Stomach (tissue), 9 donors: ENCODE results near the gene NCKAP5. TPM values are rescaled to one million over a fixed set of nuclear protein-coding genes. Genes with fewer than 3 reads are reported as not detected.
"Not testable (repeated sequence)": the region's sequence is repeated elsewhere in the genome, so short reads cannot be mapped to it uniquely, and the experiment has no call there.

Experiments used
- DNase-seq, 2 donors: peaks; one replicate each; pipeline versions ENCODE4 v3.0.0 to v3.0.0-alpha.2; 2013 to 2019
- H3K27ac ChIP-seq, 5 donors: fragments of 200-600 bp in 4 of 5; sonication (generic) in 4 of 5; one replicate each; pipeline ENCODE4 v1.5.1; 2013 to 2019; ENCODE audit warnings: mild to moderate bottlenecking in 1 of 5, moderate library complexity in 1 of 5
- H3K27me3 ChIP-seq, 3 donors: fragments of 200-600 bp; sonication (generic); one replicate each; pipeline ENCODE4 v1.5.1; 2017 to 2019; ENCODE audit warnings: mixed run types in 1 of 3
- H3K36me3 ChIP-seq, 4 donors: fragments of 200-600 bp; sonication (generic); 1 replicate in 3 of 4; 2 replicates in 1 of 4; pipeline ENCODE4 v1.5.1; 2016 to 2019
- H3K4me1 ChIP-seq, 4 donors: fragments of 200-600 bp; sonication (generic); one replicate each; pipeline ENCODE4 v1.5.1; 2016 to 2019
- H3K4me3 ChIP-seq, 4 donors: fragments of 200-600 bp; sonication (generic) in 3 of 4; one replicate each; pipeline ENCODE4 v1.5.1; 2016 to 2019; ENCODE audit warnings: mild to moderate bottlenecking in 1 of 4
- H3K9me3 ChIP-seq, 4 donors: fragments of 200-600 bp; sonication (generic); one replicate each; pipeline ENCODE4 v1.5.1; 2016 to 2019
- CTCF ChIP-seq, 7 experiments: fragments of 450-650 bp in 4 of 7; fragments of 200-600 bp in 3 of 7; sonication (generic) in 3 of 7; IDR thresholded peaks; one replicate each; pipeline ENCODE4 v1.5.1; 2016 to 2019; ENCODE audit warnings: antibody characterized with exemption in 7 of 7, control low read depth in 2 of 7, mild to moderate bottlenecking in 1 of 7
- EP300 ChIP-seq: sonication (generic); formaldehyde crosslinking; IDR thresholded peaks from one replicate; pipeline ENCODE4 v1.6.1; 2017; ENCODE audit warnings: antibody characterized with exemption
- POLR2A ChIP-seq, 4 donors: fragments of 450-650 bp; IDR thresholded peaks; one replicate each; pipeline ENCODE4 v1.6.1; 2016; ENCODE audit warnings: antibody characterized with exemption in 4 of 4, control low read depth in 2 of 4, mild to moderate bottlenecking in 1 of 4, moderate library complexity in 1 of 4
- POLR2AphosphoS5 ChIP-seq, 3 donors: sonication (generic); formaldehyde crosslinking; IDR thresholded peaks; one replicate each; pipeline ENCODE4 v1.6.1; 2016; ENCODE audit warnings: antibody characterized with exemption in 3 of 3
- WGBS, 5 donors: extraction: QIAGEN DNeasy Blood & Tissue Kit in 3 of 5; methylation state at CpG; one replicate each; pipeline versions ENCODE4 v1.1.5 to v1.1.7; 2013 to 2018; 5-methylcytosine and 5-hydroxymethylcytosine counted together
- intact Hi-C: fragments of 100-400 bp; cut with DNase I; formaldehyde crosslinking; loops from one replicate; pipeline ENCODE4 v1.15.1; 2023; ENCODE audit warnings: low total_unique reads
- polyA plus RNA-seq, 3 donors: library from polyadenylated mRNA; stranded (reverse); fragments of 200-250 nt; gene quantifications; one replicate each; pipeline ENCODE4 v1.2.3, GENCODE V29; 2013
- total RNA-seq, 5 donors: library from RNA; depleted of rRNA; stranded (reverse); fragments of >200 nt; gene quantifications; one replicate each; pipeline versions ENCODE4 v1.1.0 to v1.2.3, GENCODE V29; 2014 to 2016
- donor health status: healthy with polysubstance abuse.
- donor health status: Bipolar disorder and iron deficiency.
- donor health status: healthy.

Gene NCKAP5
- total and polyA plus RNA-seq, 8 donors, result 0.58 to 8.0 (median 1.6) TPM; not detected in 1

- H3K27ac ChIP-seq, result no peak overlapping the region
- H3K9me3 ChIP-seq, result no peaks in the 10 kb centered on the region
- WGBS, 5 donors, result 36 to 56% (median 53%) methylated on average over 4 of the region's 4 CpGs
- no peak overlapping the region for H3K4me3 ChIP-seq
- H3K36me3 ChIP-seq, result no peaks in the 10 kb centered on the region
- intact Hi-C loops, result no loop called here
- H3K27me3 ChIP-seq, result no peaks in the 10 kb centered on the region
- H3K4me1 ChIP-seq, result no peaks in the 10 kb centered on the region
- TF ChIP-seq POLR2AphosphoS5 (IDR thresholded peaks at IDR 0.05) (no peak), POLR2A (IDR thresholded peaks at IDR 0.05) (no peak), CTCF (IDR thresholded peaks at IDR 0.05) (no peak), EP300 (no peak)
- no peak for DNase-seq
These were observed 92.0 kb downstream of the NCKAP5 start for GRCh38 chr2:133476286-133476685.

GRCh38 chr2:133475610-133476009 is 92.7 kb downstream of the NCKAP5 start:
- Histone ChIP-seq H3K27me3 (no peaks in the 10 kb centered on the region), H3K4me1 (no peaks in the 10 kb centered on the region), H3K4me3 (no peak overlapping the region), H3K36me3 (no peaks in the 10 kb centered on the region), H3K27ac (no peak overlapping the region), H3K9me3 (no peaks in the 10 kb centered on the region)
- intact Hi-C loops, result no loop called here
- no peak for DNase-seq
- TF ChIP-seq POLR2A (IDR thresholded peaks at IDR 0.05), result no peak
- TF ChIP-seq CTCF (IDR thresholded peaks at IDR 0.05), result no peak
- TF ChIP-seq EP300, result no peak
- no peak for TF ChIP-seq POLR2AphosphoS5 (IDR thresholded peaks at IDR 0.05)

- WGBS, 5 donors, result 55 to 92% (median 75%) methylated on average over 8 to 12 of the region's 13 CpGs
- DNase-seq, H3K27ac ChIP-seq, intact Hi-C loops, H3K27me3 ChIP-seq, H3K4me3 ChIP-seq, H3K36me3 ChIP-seq, H3K4me1 ChIP-seq, H3K9me3 ChIP-seq: not testable (repeated sequence)
These were observed 97.8 kb downstream of the NCKAP5 start for GRCh38 chr2:133470446-133470845.

- TF ChIP-seq EP300 (no peak), CTCF (IDR thresholded peaks at IDR 0.05) (no peak), POLR2AphosphoS5 (IDR thresholded peaks at IDR 0.05) (no peak), POLR2A (IDR thresholded peaks at IDR 0.05) (no peak)
- intact Hi-C loops, result no loop called here
- Histone ChIP-seq H3K9me3 (no peaks in the 10 kb centered on the region), H3K4me3 (no peak overlapping the region), H3K4me1 (no peaks in the 10 kb centered on the region), H3K27ac (no peak overlapping the region), H3K27me3 (no peaks in the 10 kb centered on the region), H3K36me3 (no peaks in the 10 kb centered on the region)
- 74 to 86% (median 85%) methylated on average over 6 of the region's 6 CpGs for WGBS, 5 donors
- DNase-seq, result no peak
These were observed 105.5 kb downstream of the NCKAP5 start for GRCh38 chr2:133462811-133463210.

- no peak for DNase-seq
- intact Hi-C loops, result no loop called here
- no peaks in the 10 kb centered on the region for H3K4me1 ChIP-seq
- no peaks in the 10 kb centered on the region for H3K9me3 ChIP-seq
- H3K36me3 ChIP-seq, result no peaks in the 10 kb centered on the region
- TF ChIP-seq POLR2AphosphoS5 (IDR thresholded peaks at IDR 0.05) (no peak), POLR2A (IDR thresholded peaks at IDR 0.05) (no peak), CTCF (IDR thresholded peaks at IDR 0.05) (no peak), EP300 (no peak)
- no peak overlapping the region for H3K4me3 ChIP-seq
- no peaks in the 10 kb centered on the region for H3K27me3 ChIP-seq
- WGBS, 5 donors, result 69 to 91% (median 84%) methylated on average over 4 of the region's 4 CpGs
- H3K27ac ChIP-seq, result no peak overlapping the region
These were observed 106.8 kb downstream of the NCKAP5 start for GRCh38 chr2:133461484-133461883.
